ENCODE data around the gene PGLYRP3. TPM values are rescaled to one million over a fixed set of nuclear protein-coding genes. Genes with fewer than 3 reads are reported as not detected.

PGLYRP3 gene
- polyA plus RNA-seq, 4 donors, result 0.07 TPM; not detected in 3

DNA sequence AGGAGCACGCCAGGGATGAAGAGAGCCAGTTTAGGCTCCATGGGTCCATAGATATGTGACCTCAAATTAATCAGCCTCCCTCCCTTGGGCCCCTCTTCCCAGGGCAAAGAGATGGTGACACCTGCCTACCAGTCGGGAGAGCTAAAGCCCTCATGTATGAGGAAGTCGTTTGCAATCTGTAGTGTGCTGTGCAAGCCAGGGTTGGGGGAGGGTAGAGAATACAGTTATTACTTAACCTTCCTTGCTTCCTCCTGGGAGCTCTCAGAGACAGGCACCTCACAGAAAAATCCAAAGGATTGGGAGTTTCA lies 31.9 kb upstream of the PGLYRP3 start:
- no peak overlapping the region for H3K4me3 ChIP-seq (ENCODE audit: low read depth in 1 of 3, low read length in 3 of 3)
- no peaks in the 10 kb centered on the region for H3K9me3 ChIP-seq (ENCODE audit: control insufficient read depth in 2 of 2, insufficient read depth in 1 of 2, low read depth in 1 of 2, low read length in 1 of 2)
- 17 to 30% (median 29%) methylated on average over 3 of the region's 3 CpGs for WGBS, 3 donors
- no peaks in the 10 kb centered on the region for H3K36me3 ChIP-seq (ENCODE audit: control insufficient read depth in 3 of 3, insufficient read depth in 2 of 3, low read depth in 1 of 3, low read length in 3 of 3)
- H3K4me1 ChIP-seq (ENCODE audit: control insufficient read depth in 3 of 3, insufficient read depth in 2 of 3, low read depth in 1 of 3, low read length in 2 of 3), result peaks cover 0 to 23% (median 0%) of the 10 kb centered on the region in 3 donors
- DNase-seq (peak; percentile 25 to 57), FAIRE-seq (no peak)
- no peaks in the 10 kb centered on the region for H3K27me3 ChIP-seq (ENCODE audit: control insufficient read depth in 3 of 3, insufficient read depth in 3 of 3, low read length in 3 of 3)
- H3K27ac ChIP-seq (ENCODE audit: low read depth in 1 of 3, low read length in 2 of 3), result no peak overlapping the region

DNA sequence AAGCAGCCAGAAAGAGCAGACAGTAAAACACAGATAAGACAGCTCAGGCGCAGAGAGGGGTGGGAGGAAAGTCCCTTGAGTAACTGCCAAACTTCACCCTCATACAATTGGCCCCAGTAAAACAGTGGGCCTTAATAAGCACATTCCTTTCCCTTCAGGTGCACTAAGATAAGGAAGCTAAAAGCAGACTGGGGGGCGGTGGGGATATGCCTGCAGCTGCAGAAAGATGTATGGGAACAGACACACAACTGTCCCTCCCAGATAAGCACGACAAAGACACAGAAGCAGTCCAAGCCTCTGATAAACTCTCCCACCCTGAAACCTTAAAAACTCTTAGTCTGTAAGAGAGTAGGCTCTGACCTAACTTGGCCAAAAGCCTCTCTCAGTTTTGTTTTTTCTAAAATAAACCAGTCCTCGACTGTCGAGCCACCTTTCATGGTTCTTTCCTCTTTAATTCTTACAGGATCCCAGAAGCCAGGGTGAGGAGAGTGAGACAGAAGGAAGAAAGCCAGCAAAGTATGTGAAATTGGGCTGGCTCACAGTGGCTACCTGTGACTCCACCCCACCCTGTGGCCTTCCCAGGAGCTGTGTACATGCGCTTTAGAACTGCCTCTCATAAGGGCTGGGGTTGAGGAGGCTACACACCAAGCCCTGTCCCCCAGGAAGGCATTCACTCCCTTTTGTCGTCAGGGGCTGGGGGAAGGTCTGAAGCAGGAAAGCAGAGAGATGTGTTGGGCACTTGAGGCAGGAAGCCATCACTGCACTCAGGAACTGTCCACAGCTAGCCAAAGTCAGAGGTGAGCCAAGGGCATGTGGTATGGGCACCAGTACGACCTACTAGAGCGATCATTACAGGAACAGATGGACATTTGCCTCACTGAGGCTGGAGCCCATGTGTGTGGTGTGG lies 31.3 kb upstream of the PGLYRP3 start:
- Histone ChIP-seq H3K4me1 (ENCODE audit: control insufficient read depth in 3 of 3, insufficient read depth in 2 of 3, low read depth in 1 of 3, low read length in 2 of 3) (peaks cover 0 to 23% (median 0%) of the 10 kb centered on the region in 3 donors), H3K27ac (ENCODE audit: low read depth in 1 of 3, low read length in 2 of 3) (no peak overlapping the region), H3K36me3 (ENCODE audit: control insufficient read depth in 3 of 3, insufficient read depth in 2 of 3, low read depth in 1 of 3, low read length in 3 of 3) (no peaks in the 10 kb centered on the region), H3K27me3 (ENCODE audit: control insufficient read depth in 3 of 3, insufficient read depth in 3 of 3, low read length in 3 of 3) (no peaks in the 10 kb centered on the region), H3K4me3 (ENCODE audit: low read depth in 1 of 3, low read length in 3 of 3) (no peak overlapping the region), H3K9me3 (ENCODE audit: control insufficient read depth in 2 of 2, insufficient read depth in 1 of 2, low read depth in 1 of 2, low read length in 1 of 2) (no peaks in the 10 kb centered on the region)
- no peak for DNase-seq
- FAIRE-seq, result no peak
- 38 to 46% (median 39%) methylated on average over 9 of the region's 9 CpGs for whole genome bisulfite sequencing, 3 donors

DNA sequence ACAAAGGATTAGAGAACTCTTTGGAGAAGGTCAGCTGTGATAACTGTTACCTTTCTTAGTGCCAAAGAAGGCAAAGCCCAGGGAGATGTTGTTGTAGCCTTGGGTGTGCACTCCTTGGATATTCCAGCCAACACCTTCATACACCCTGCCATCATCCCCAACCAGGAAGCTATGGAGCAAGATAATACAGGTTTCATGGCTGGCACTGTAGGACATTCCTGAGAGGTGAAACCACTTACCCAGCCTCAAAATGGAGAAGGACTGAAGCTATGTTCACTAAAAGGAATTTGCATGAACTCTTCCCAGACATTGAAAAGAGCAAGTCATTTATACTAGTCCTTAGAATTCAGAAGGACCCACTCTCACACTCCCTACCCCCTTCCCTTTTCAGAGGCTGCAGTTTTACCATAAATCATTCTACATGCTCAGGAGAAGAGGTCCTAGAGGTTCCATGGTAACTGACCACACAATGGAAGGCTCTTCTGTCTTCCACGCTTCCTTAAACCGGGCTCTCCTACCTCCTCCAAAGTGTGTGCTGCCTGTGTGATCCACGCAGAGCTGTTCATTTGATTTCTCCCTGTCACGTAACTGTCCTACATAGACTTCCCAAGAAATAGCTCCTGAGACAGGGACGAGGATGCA lies 30.4 kb upstream of the PGLYRP3 start:
- no peak overlapping the region for H3K27ac ChIP-seq (ENCODE audit: low read depth in 1 of 3, low read length in 2 of 3)
- FAIRE-seq (no peak), DNase-seq (no peak)
- H3K36me3 ChIP-seq (ENCODE audit: control insufficient read depth in 3 of 3, insufficient read depth in 2 of 3, low read depth in 1 of 3, low read length in 3 of 3), result no peaks in the 10 kb centered on the region
- peaks cover 0 to 23% (median 0%) of the 10 kb centered on the region in 3 donors for H3K4me1 ChIP-seq (ENCODE audit: control insufficient read depth in 3 of 3, insufficient read depth in 2 of 3, low read depth in 1 of 3, low read length in 2 of 3)
- H3K27me3 ChIP-seq (ENCODE audit: control insufficient read depth in 3 of 3, insufficient read depth in 3 of 3, low read length in 3 of 3), result no peaks in the 10 kb centered on the region
- WGBS, 3 donors, result 18 to 33% (median 19%) methylated on average over 5 of the region's 5 CpGs
- H3K4me3 ChIP-seq (ENCODE audit: low read depth in 1 of 3, low read length in 3 of 3), result no peak overlapping the region
- no peaks in the 10 kb centered on the region for H3K9me3 ChIP-seq (ENCODE audit: control insufficient read depth in 2 of 2, insufficient read depth in 1 of 2, low read depth in 1 of 2, low read length in 1 of 2)

DNA sequence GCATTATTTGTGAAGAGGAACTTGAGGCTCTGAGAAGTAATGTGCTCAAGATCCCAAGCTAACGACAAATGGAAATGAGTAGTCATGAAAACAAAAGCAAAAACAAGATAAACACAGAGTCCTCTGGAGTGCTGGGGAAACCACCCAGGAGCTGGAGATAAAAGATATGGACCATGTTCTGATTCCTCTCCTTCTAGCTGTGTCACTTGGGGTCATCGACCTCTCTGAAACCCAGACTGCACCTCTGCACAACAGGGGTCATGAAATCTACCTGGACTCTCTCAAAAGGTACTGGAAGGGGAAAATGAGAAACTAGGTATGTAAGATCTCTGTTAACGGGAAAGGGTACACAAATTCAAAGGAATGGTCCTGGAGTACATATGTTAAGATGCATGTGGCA lies 29.4 kb upstream of the PGLYRP3 start:
- H3K9me3 ChIP-seq (ENCODE audit: control insufficient read depth in 2 of 2, insufficient read depth in 1 of 2, low read depth in 1 of 2, low read length in 1 of 2), result no peaks in the 10 kb centered on the region
- no peaks in the 10 kb centered on the region for H3K36me3 ChIP-seq (ENCODE audit: control insufficient read depth in 3 of 3, insufficient read depth in 2 of 3, low read depth in 1 of 3, low read length in 3 of 3)
- no peaks in the 10 kb centered on the region for H3K27me3 ChIP-seq (ENCODE audit: control insufficient read depth in 3 of 3, insufficient read depth in 3 of 3, low read length in 3 of 3)
- no peak overlapping the region for H3K27ac ChIP-seq (ENCODE audit: low read depth in 1 of 3, low read length in 2 of 3)
- H3K4me3 ChIP-seq (ENCODE audit: low read depth in 1 of 3, low read length in 3 of 3), result no peak overlapping the region
- FAIRE-seq (no peak), DNase-seq (no peak)
- 72 to 85% (median 76%) methylated on average over 3 of the region's 3 CpGs for WGBS, 3 donors
- peaks cover 0 to 23% (median 0%) of the 10 kb centered on the region in 3 donors for H3K4me1 ChIP-seq (ENCODE audit: control insufficient read depth in 3 of 3, insufficient read depth in 2 of 3, low read depth in 1 of 3, low read length in 2 of 3)

DNA sequence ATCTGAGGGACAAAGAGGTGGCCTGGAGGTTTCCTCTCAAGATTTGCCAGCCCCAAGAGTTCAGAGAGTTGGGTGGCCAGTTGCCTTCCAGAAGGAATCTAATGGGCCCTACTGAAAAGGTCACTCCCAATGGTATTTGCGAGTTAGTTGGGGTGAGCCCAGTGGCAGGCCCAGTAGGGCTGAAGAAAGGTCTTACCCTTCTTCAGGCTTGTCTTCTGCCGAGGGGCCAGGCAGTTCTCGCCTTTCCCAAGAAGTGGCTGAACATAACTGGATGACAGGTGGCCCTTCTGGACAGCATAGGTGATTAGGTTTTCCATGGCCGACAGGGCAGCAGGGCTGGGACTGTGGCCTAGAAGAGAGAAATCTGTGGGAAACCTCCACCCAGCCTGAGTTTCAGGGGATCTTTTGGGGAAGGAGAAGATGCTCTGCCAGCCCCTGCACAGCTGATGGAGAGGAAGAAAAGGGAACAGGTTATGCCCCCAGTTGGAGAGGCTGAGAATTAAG lies 28.7 kb upstream of the PGLYRP3 start:
- Histone ChIP-seq H3K27me3 (ENCODE audit: control insufficient read depth in 3 of 3, insufficient read depth in 3 of 3, low read length in 3 of 3) (peaks cover 0 to 2% (median 0%) of the 10 kb centered on the region in 3 donors), H3K9me3 (ENCODE audit: control insufficient read depth in 2 of 2, insufficient read depth in 1 of 2, low read depth in 1 of 2, low read length in 1 of 2) (no peaks in the 10 kb centered on the region), H3K36me3 (ENCODE audit: control insufficient read depth in 3 of 3, insufficient read depth in 2 of 3, low read depth in 1 of 3, low read length in 3 of 3) (no peaks in the 10 kb centered on the region), H3K4me1 (ENCODE audit: control insufficient read depth in 3 of 3, insufficient read depth in 2 of 3, low read depth in 1 of 3, low read length in 2 of 3) (peaks cover 0 to 23% (median 0%) of the 10 kb centered on the region in 3 donors), H3K4me3 (ENCODE audit: low read depth in 1 of 3, low read length in 3 of 3) (no peak overlapping the region), H3K27ac (ENCODE audit: low read depth in 1 of 3, low read length in 2 of 3) (no peak overlapping the region)
- WGBS, 3 donors, result 89 to 94% (median 92%) methylated on average over 4 of the region's 4 CpGs
- DNase-seq (no peak), FAIRE-seq (no peak)

DNA sequence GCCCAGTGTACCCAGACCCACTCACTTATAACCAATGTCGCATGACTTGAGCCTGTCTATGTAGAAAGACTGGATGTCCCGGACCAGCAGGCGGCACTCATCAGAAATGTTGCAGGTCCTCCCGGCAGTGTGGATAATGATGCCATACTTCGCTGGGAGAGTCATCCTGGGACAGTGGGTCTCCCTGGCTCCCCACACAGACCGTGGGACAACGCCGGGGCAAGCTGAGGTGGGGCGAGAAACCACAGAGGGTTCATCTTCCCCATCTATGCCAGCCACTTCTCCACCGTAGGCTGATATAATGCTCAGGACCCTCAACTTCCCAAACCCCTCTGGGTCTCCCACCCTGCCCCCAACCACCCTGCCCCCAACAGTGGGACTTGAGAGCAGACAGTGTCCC lies 27.6 kb upstream of the PGLYRP3 start:
- no peak for DNase-seq
- H3K4me3 ChIP-seq (ENCODE audit: low read depth in 1 of 3, low read length in 3 of 3), result no peak overlapping the region

DNA sequence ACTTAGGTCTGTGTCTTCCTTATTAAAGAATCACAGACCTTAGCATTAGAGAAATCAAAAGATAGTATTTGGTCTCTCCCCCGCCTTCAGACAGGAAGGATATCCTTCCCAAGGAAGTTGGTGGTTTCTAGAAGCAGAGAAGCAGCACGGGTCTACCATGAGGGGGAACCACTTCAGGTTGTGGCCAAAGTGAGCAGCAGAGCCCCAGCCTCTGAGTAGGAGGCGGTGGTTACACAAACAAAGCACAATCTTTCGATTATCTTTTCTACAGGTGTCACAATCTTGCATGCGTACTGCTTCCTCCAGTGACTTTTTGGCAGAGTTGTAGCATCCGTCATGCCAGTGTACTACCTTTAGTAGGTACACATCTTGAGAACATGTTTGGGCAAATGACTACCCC lies 27.1 kb upstream of the PGLYRP3 start:
- no peak for DNase-seq
- no peaks in the 10 kb centered on the region for H3K36me3 ChIP-seq (ENCODE audit: control insufficient read depth in 3 of 3, insufficient read depth in 2 of 3, low read depth in 1 of 3, low read length in 3 of 3)
- WGBS, 3 donors, result 63 to 78% (median 68%) methylated on average over 6 of the region's 6 CpGs
- no peak overlapping the region for H3K27ac ChIP-seq (ENCODE audit: low read depth in 1 of 3, low read length in 2 of 3)
- H3K27me3 ChIP-seq (ENCODE audit: control insufficient read depth in 3 of 3, insufficient read depth in 3 of 3, low read length in 3 of 3), result peaks cover 0 to 2% (median 0%) of the 10 kb centered on the region in 3 donors
- FAIRE-seq, result no peak
- no peaks in the 10 kb centered on the region for H3K9me3 ChIP-seq (ENCODE audit: control insufficient read depth in 2 of 2, insufficient read depth in 1 of 2, low read depth in 1 of 2, low read length in 1 of 2)
- peaks cover 0 to 13% (median 0%) of the 10 kb centered on the region in 3 donors for H3K4me1 ChIP-seq (ENCODE audit: control insufficient read depth in 3 of 3, insufficient read depth in 2 of 3, low read depth in 1 of 3, low read length in 2 of 3)
- no peak overlapping the region for H3K4me3 ChIP-seq (ENCODE audit: low read depth in 1 of 3, low read length in 3 of 3)

More for the DNA sequence above, 27.6 kb upstream of the PGLYRP3 start:
- H3K4me1 ChIP-seq (ENCODE audit: control insufficient read depth in 3 of 3, insufficient read depth in 2 of 3, low read depth in 1 of 3, low read length in 2 of 3), result peaks cover 0 to 18% (median 0%) of the 10 kb centered on the region in 3 donors
- no peak for FAIRE-seq
- H3K27ac ChIP-seq (ENCODE audit: low read depth in 1 of 3, low read length in 2 of 3), result no peak overlapping the region
- H3K9me3 ChIP-seq (ENCODE audit: control insufficient read depth in 2 of 2, insufficient read depth in 1 of 2, low read depth in 1 of 2, low read length in 1 of 2), result no peaks in the 10 kb centered on the region
- H3K27me3 ChIP-seq (ENCODE audit: control insufficient read depth in 3 of 3, insufficient read depth in 3 of 3, low read length in 3 of 3), result peaks cover 0 to 2% (median 0%) of the 10 kb centered on the region in 3 donors
- H3K36me3 ChIP-seq (ENCODE audit: control insufficient read depth in 3 of 3, insufficient read depth in 2 of 3, low read depth in 1 of 3, low read length in 3 of 3), result no peaks in the 10 kb centered on the region
- 83 to 93% (median 91%) methylated on average over 10 of the region's 10 CpGs for WGBS, 3 donors

DNA sequence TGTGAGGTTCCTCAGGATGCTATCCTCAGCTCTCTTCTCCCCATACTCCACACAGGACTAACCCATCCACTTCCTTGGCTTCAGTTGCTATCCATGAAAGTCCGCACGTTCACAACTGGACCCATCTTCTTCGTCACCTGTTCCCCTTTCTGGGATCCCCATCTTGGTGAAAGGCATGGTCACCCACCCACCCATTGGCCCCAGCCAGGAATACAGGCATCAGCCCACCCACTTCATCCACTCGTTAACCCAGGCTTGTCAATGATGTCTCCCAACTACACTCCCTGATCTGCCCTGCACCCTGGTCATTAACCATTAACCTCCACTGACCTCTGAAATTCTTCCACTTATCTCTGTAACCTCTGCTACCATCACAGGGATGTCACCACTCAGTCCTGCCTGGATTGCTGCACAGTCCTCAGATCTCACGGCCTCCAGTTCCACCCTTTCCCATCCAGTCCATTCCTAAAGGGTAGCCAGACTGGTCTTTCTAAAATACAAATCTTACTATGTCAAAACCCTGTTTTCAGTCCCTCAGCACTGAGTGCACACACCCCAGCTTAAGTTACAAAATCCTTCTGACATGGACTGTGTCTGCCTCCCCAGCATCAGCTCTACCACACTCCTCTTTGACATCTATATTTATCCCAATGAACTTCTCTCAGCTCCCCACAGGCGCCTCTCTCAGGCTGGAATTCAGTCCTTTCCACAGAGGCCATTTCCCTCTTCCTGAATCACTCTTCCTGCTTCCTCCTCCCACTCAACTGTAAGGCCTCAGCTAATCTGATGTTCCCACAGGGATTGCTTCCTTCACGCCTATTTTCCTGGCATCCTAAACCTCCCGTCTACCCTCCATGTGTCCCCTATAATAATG lies 25.5 kb upstream of the PGLYRP3 start:
- no peak for FAIRE-seq
- peaks cover 0 to 2% (median 0%) of the 10 kb centered on the region in 3 donors for H3K27me3 ChIP-seq (ENCODE audit: control insufficient read depth in 3 of 3, insufficient read depth in 3 of 3, low read length in 3 of 3)
- H3K36me3 ChIP-seq (ENCODE audit: control insufficient read depth in 3 of 3, insufficient read depth in 2 of 3, low read depth in 1 of 3, low read length in 3 of 3), result no peaks in the 10 kb centered on the region
- WGBS, 3 donors, result 72 to 78% (median 76%) methylated on average over 8 of the region's 8 CpGs
- H3K4me1 ChIP-seq (ENCODE audit: control insufficient read depth in 3 of 3, insufficient read depth in 2 of 3, low read depth in 1 of 3, low read length in 2 of 3), result peaks cover 0 to 2% (median 0%) of the 10 kb centered on the region in 3 donors
- H3K9me3 ChIP-seq (ENCODE audit: control insufficient read depth in 2 of 2, insufficient read depth in 1 of 2, low read depth in 1 of 2, low read length in 1 of 2), result no peaks in the 10 kb centered on the region
- no peak overlapping the region for H3K4me3 ChIP-seq (ENCODE audit: low read depth in 1 of 3, low read length in 3 of 3)
- H3K27ac ChIP-seq (ENCODE audit: low read depth in 1 of 3, low read length in 2 of 3), result no peak overlapping the region
- no peak for DNase-seq

Data from small intestine (tissue), 7 donors.